OCI-LY7 (cell line): ENCODE data around the gene KRT24. TPM values are rescaled to one million over a fixed set of nuclear protein-coding genes. Genes with fewer than 3 reads are reported as not detected.
A peak's percentile ranks its signal among the peaks of the same experiment; 100 is the strongest.

Experiments used
- BruUV-seq: library from RNA; stranded (reverse); fragments of 400-500 nt; replicated peaks from 2 replicates; lab custom pipeline; 2021; lab: Mats Ljungman, UMichigan
- CTCF ChIA-PET: fragments of 300-600 bp; sonication (Branson Sonifier 250); formaldehyde crosslinking; loops from one replicate; lab custom pipeline; 2022; ENCODE audit warnings: antibody characterized with exemption; ENCODE audit not compliant: unreplicated experiment; lab: Charles Lee
- POLR2A ChIA-PET: fragments of 300-600 bp; sonication (Branson Sonifier 250); formaldehyde crosslinking; loops from one replicate; lab custom pipeline; 2022; ENCODE audit warnings: antibody characterized with exemption; lab: Charles Lee
- DNase-seq: peaks from one replicate; pipeline ENCODE4 v3.0.0-alpha.2; 2015; ENCODE audit warnings: low spot score
- H2AFZ ChIP-seq: fragments of 200-600 bp; sonication (generic), shearing (Covaris generic); 2 replicates; pipeline ENCODE4 v1.6.1; 2014; ENCODE audit warnings: mild to moderate bottlenecking, antibody characterized with exemption, low read length, moderate library complexity
- H3K27ac ChIP-seq: fragments of 200-600 bp; sonication (generic); 2 replicates; pipeline ENCODE4 v1.5.1; 2014; ENCODE audit warnings: mixed run types, low read depth, mild to moderate bottlenecking, moderate library complexity, low read length, inconsistent platforms; ENCODE audit not compliant: poor library complexity, severe bottlenecking
- H3K36me3 ChIP-seq: fragments of 200-600 bp; sonication (generic); 2 replicates; pipeline ENCODE4 v1.6.1; 2014; ENCODE audit warnings: mild to moderate bottlenecking, antibody characterized with exemption, low read length, moderate library complexity, mixed read lengths; ENCODE audit not compliant: insufficient read depth
- H3K4me1 ChIP-seq: fragments of 200-600 bp; sonication (generic); 2 replicates; pipeline ENCODE4 v1.5.1; 2014; ENCODE audit warnings: mild to moderate bottlenecking, low read length; ENCODE audit not compliant: insufficient read depth, poor library complexity, severe bottlenecking
- H3K4me2 ChIP-seq: fragments of 200-600 bp; sonication (generic); 2 replicates; pipeline ENCODE4 v1.6.1; 2014; ENCODE audit warnings: mild to moderate bottlenecking, low read length
- H3K4me3 ChIP-seq: fragments of 200-600 bp; sonication (generic); 2 replicates; pipeline ENCODE4 v1.5.1; 2014; ENCODE audit warnings: mild to moderate bottlenecking, low read depth, low read length; ENCODE audit not compliant: poor library complexity, severe bottlenecking
- H3K79me2 ChIP-seq: fragments of 200-600 bp; sonication (generic); 2 replicates; pipeline ENCODE4 v1.6.1; 2016; ENCODE audit warnings: low read depth, mild to moderate bottlenecking, low read length, moderate library complexity, mixed read lengths; ENCODE audit not compliant: insufficient read depth
- H3K9me2 ChIP-seq: fragments of 200-600 bp; sonication (generic); 2 replicates; pipeline ENCODE4 v1.6.1; 2016; ENCODE audit warnings: mild to moderate bottlenecking, low read length, mixed read lengths; ENCODE audit not compliant: insufficient read depth
- H3K9me3 ChIP-seq: fragments of 200-600 bp; sonication (generic); 2 replicates; pipeline ENCODE4 v1.6.1; 2014; ENCODE audit warnings: mild to moderate bottlenecking, mixed run types, low read length, mixed read lengths
- H4K20me1 ChIP-seq: fragments of 200-600 bp; sonication (generic); 2 replicates; pipeline ENCODE4 v1.6.1; 2014; ENCODE audit warnings: mild to moderate bottlenecking, antibody characterized with exemption, low read length, moderate library complexity, mixed read lengths; ENCODE audit not compliant: insufficient read depth
- CTCF ChIP-seq: fragments of 200-600 bp; sonication (generic); conservative IDR thresholded peaks from 2 replicates; pipeline ENCODE4 v1.5.1; 2014; ENCODE audit warnings: mild to moderate bottlenecking, antibody characterized with exemption, low read length, moderate library complexity, mixed read lengths
- EZH2phosphoT487 ChIP-seq: fragments of 200-600 bp; sonication (generic); IDR thresholded peaks from 2 replicates; pipeline ENCODE4 v1.6.1; 2018; ENCODE audit warnings: low read depth, borderline replicate concordance, mild to moderate bottlenecking, mixed run types, antibody characterized with exemption, low read length, moderate library complexity, mixed read lengths
- intact Hi-C: fragments of 100-400 bp; cut with micrococcal nuclease; formaldehyde crosslinking; loops from one replicate; pipeline ENCODE4 v1.10.0; 2022; ENCODE audit not compliant: unreplicated experiment
- total RNA-seq, 2 experiments: library from RNA; depleted of rRNA in 1 of 2; stranded (reverse); fragments of >200 nt in 1 of 2; shearing (Covaris generic) in 1 of 2; gene quantifications; 2 replicates each; pipeline ENCODE4 v1.2.3, GENCODE V29; 2014 to 2022

Gene KRT24
- total RNA-seq, 2 experiments from 2014 or later = not detected

GRCh38 chr17:40718930-40719329 is 15.4 kb upstream of the KRT24 start:
- intact Hi-C loops = no loop called here
- H3K9me2 ChIP-seq = no peaks in the 10 kb centered on the region
- TF ChIP-seq EZH2phosphoT487 = no peak
- TF ChIP-seq CTCF = no peak
- no peak for DNase-seq
- no peak overlapping the region for H2AFZ ChIP-seq
- no peaks in the 10 kb centered on the region for H3K4me1 ChIP-seq
- BruUV-seq = no TSS peak
- no peaks in the 10 kb centered on the region for H4K20me1 ChIP-seq
- ChIA-PET POLR2A (interaction anchor here (0.6 kb wide), 1 partner anchor 25 kb away, joined by 3 read pairs; no protein-coding TSS in a partner anchor), CTCF (no interaction called here)
- H3K27ac ChIP-seq = no peak overlapping the region
- no peak overlapping the region for H3K4me3 ChIP-seq
- no peaks in the 10 kb centered on the region for H3K9me3 ChIP-seq
- H3K4me2 ChIP-seq = no peak overlapping the region
- no peaks in the 10 kb centered on the region for H3K36me3 ChIP-seq
- no peaks in the 10 kb centered on the region for H3K79me2 ChIP-seq

- Histone ChIP-seq H3K9me2 (no peaks in the 10 kb centered on the region), H3K27ac (no peak overlapping the region), H3K36me3 (no peaks in the 10 kb centered on the region), H3K4me1 (no peaks in the 10 kb centered on the region), H3K79me2 (no peaks in the 10 kb centered on the region), H3K9me3 (no peaks in the 10 kb centered on the region), H3K4me3 (no peak overlapping the region), H4K20me1 (no peaks in the 10 kb centered on the region), H3K4me2 (no peak overlapping the region), H2AFZ (no peak overlapping the region)
- DNase-seq = no peak
- BruUV-seq = no TSS peak
- TF ChIP-seq CTCF = no peak
- TF ChIP-seq EZH2phosphoT487 = no peak
- CTCF ChIA-PET = no interaction called here
- POLR2A ChIA-PET = no interaction called here
- intact Hi-C loops = no loop called here
These were observed 14.2 kb upstream of the KRT24 start for GRCh38 chr17:40717776-40718175.

GRCh38 chr17:40714473-40714872 is 10.9 kb upstream of the KRT24 start:
- Histone ChIP-seq H3K36me3 (no peaks in the 10 kb centered on the region), H3K4me1 (no peaks in the 10 kb centered on the region), H3K9me3 (no peaks in the 10 kb centered on the region), H2AFZ (no peak overlapping the region), H4K20me1 (no peaks in the 10 kb centered on the region), H3K4me2 (no peak overlapping the region), H3K79me2 (no peaks in the 10 kb centered on the region), H3K27ac (no peak overlapping the region), H3K4me3 (no peak overlapping the region), H3K9me2 (no peaks in the 10 kb centered on the region)
- ChIA-PET CTCF (no interaction called here), POLR2A (no interaction called here)
- intact Hi-C loops = no loop called here
- no TSS peak for BruUV-seq
- DNase-seq = no peak
- TF ChIP-seq CTCF = 0 out of 2 replicates have a peak, but pooled peaks have one; percentile 40
- TF ChIP-seq EZH2phosphoT487 = no peak
